Mammary epithelial cell (primary cell): ENCODE data around the gene PLK5.
A peak's percentile ranks its signal among the peaks of the same experiment; 100 is the strongest.

Experiments
- CTCF ChIP-seq, 2 donors: IDR thresholded peaks in 1 of 2; conservative IDR thresholded peaks in 1 of 2; 2 replicates each; pipeline ENCODE4 v1.5.1; 2011 to 2012; ENCODE audit warnings: inconsistent platforms in 2 of 2, low read length in 2 of 2, mild to moderate bottlenecking in 2 of 2, control low read depth in 1 of 2, low read depth in 1 of 2; ENCODE audit not compliant: insufficient read depth in 1 of 2; ENCODE audit errors: extremely low read depth in 1 of 2
- EZH2 ChIP-seq: IDR thresholded peaks from 2 replicates; pipeline ENCODE4 v1.6.1; 2012; ENCODE audit warnings: low read length, inconsistent platforms, borderline replicate concordance

GRCh38 chr19:1524287-1524971, 552 bp downstream of the PLK5 start:
- TF ChIP-seq CTCF (conservative IDR thresholded peaks at IDR 0.05 in 1 of 2, IDR thresholded peaks at IDR 0.05 in 1 of 2; ENCODE audit: extremely low read depth in 1 of 2, insufficient read depth in 1 of 2, low read depth in 1 of 2, low read length in 2 of 2) (no peak), EZH2 (peak; percentile 91)
